IgD-negative memory B cell (primary cell): Measurements from ENCODE around the gene DHRS12. TPM values are rescaled to one million over a fixed set of nuclear protein-coding genes. Genes with fewer than 3 reads are reported as not detected.

Source experiments
- H3K27ac Mint-ChIP-seq, 3 donors: one replicate each; pipeline ENCODE4 v1.8.0; 2020 to 2022; ENCODE audit warnings: mild to moderate bottlenecking in 3 of 3, mixed read lengths in 3 of 3, moderate library complexity in 1 of 3
- H3K27me3 Mint-ChIP-seq: one replicate; pipeline ENCODE4 v1.8.0; 2021; ENCODE audit warnings: mixed read lengths
- H3K36me3 Mint-ChIP-seq: one replicate; pipeline ENCODE4 v1.8.0; 2020; ENCODE audit warnings: mild to moderate bottlenecking, mixed read lengths
- H3K4me1 Mint-ChIP-seq, 3 donors: one replicate each; pipeline ENCODE4 v1.8.0; 2020 to 2022; ENCODE audit warnings: mixed read lengths in 3 of 3, mild to moderate bottlenecking in 1 of 3
- H3K4me3 Mint-ChIP-seq, 4 donors: one replicate each; pipeline ENCODE4 v1.8.0; 2020 to 2022; ENCODE audit warnings: mild to moderate bottlenecking in 4 of 4, mixed read lengths in 4 of 4, moderate library complexity in 3 of 4
- H3K9me3 Mint-ChIP-seq, 3 donors: one replicate each; pipeline ENCODE4 v1.8.0; 2020 to 2021; ENCODE audit warnings: mixed read lengths in 3 of 3, mild to moderate bottlenecking in 1 of 3
- polyA plus RNA-seq: library from polyadenylated mRNA; unstranded; fragments of 300-500 nt; fragmentation: Illumina TruSeq; gene quantifications from one replicate; pipeline ENCODE4 v1.2.3, GENCODE V29; 2021

DHRS12 gene
- polyA plus RNA-seq, 1 donor from 2014 or later = 22.0 TPM

- H3K9me3 Mint-ChIP-seq = no peaks in the 10 kb centered on the region
- no peaks in the 10 kb centered on the region for H3K36me3 Mint-ChIP-seq
- H3K4me1 Mint-ChIP-seq = peaks cover 9 to 12% (median 9%) of the 10 kb centered on the region in 3 donors
- H3K27me3 Mint-ChIP-seq = no peaks in the 10 kb centered on the region
- peak overlapping the region in 1 of 4 donors; percentile 71 for H3K4me3 Mint-ChIP-seq
- peak overlapping the region in 1 of 3 donors; percentile 74 for H3K27ac Mint-ChIP-seq
These were observed 32.4 kb downstream of the DHRS12 start for GRCh38 chr13:51771418-51772104.

- Mint-ChIP-seq H3K27me3 (no peaks in the 10 kb centered on the region), H3K9me3 (no peaks in the 10 kb centered on the region), H3K4me1 (peaks cover 9 to 12% (median 9%) of the 10 kb centered on the region in 3 donors), H3K36me3 (no peaks in the 10 kb centered on the region), H3K27ac (peak overlapping the region in 2 of 3 donors; percentile 14 to 74), H3K4me3 (peak overlapping the region in 1 of 4 donors; percentile 71)
These were observed 33.1 kb downstream of the DHRS12 start for GRCh38 chr13:51770681-51771417.

GRCh38 chr13:51770160-51770559 is 33.8 kb downstream of the DHRS12 start:
- H3K4me1 Mint-ChIP-seq = peaks cover 9 to 14% (median 12%) of the 10 kb centered on the region in 3 donors
- H3K27me3 Mint-ChIP-seq = no peaks in the 10 kb centered on the region
- no peaks in the 10 kb centered on the region for H3K9me3 Mint-ChIP-seq

GRCh38 chr13:51769455-51770127 is 34.4 kb downstream of the DHRS12 start:
- H3K27ac Mint-ChIP-seq = peak overlapping the region in 1 of 3 donors; percentile 39
- H3K9me3 Mint-ChIP-seq = no peaks in the 10 kb centered on the region
- H3K4me1 Mint-ChIP-seq = peaks cover 14 to 19% (median 15%) of the 10 kb centered on the region in 3 donors
- H3K4me3 Mint-ChIP-seq = peak overlapping the region in 1 of 4 donors; percentile 47
- H3K36me3 Mint-ChIP-seq = no peaks in the 10 kb centered on the region
- H3K27me3 Mint-ChIP-seq = no peaks in the 10 kb centered on the region

More at GRCh38 chr13:51770160-51770559, 33.8 kb downstream of the DHRS12 start:
- H3K27ac Mint-ChIP-seq = peak overlapping the region in 1 of 3 donors; percentile 14
- no peak overlapping the region for H3K4me3 Mint-ChIP-seq
- H3K36me3 Mint-ChIP-seq = no peaks in the 10 kb centered on the region

GRCh38 chr13:51768976-51769375 is 35.0 kb downstream of the DHRS12 start:
- Mint-ChIP-seq H3K36me3 (no peaks in the 10 kb centered on the region), H3K9me3 (no peaks in the 10 kb centered on the region), H3K4me3 (no peak overlapping the region), H3K27ac (no peak overlapping the region), H3K27me3 (no peaks in the 10 kb centered on the region), H3K4me1 (peaks cover 19 to 25% (median 21%) of the 10 kb centered on the region in 3 donors)

- peaks cover 21 to 27% (median 23%) of the 10 kb centered on the region in 3 donors for H3K4me1 Mint-ChIP-seq
- H3K27me3 Mint-ChIP-seq = no peaks in the 10 kb centered on the region
- no peaks in the 10 kb centered on the region for H3K36me3 Mint-ChIP-seq
- no peaks in the 10 kb centered on the region for H3K9me3 Mint-ChIP-seq
- peak overlapping the region in 1 of 3 donors; percentile 55 for H3K27ac Mint-ChIP-seq
- H3K4me3 Mint-ChIP-seq = no peak overlapping the region
These were observed 35.5 kb downstream of the DHRS12 start for GRCh38 chr13:51768378-51768921.

- H3K27ac Mint-ChIP-seq = no peak overlapping the region
- no peak overlapping the region for H3K4me3 Mint-ChIP-seq
- peaks cover 2% of the 10 kb centered on the region for H3K36me3 Mint-ChIP-seq
These were observed 36.9 kb downstream of the DHRS12 start for GRCh38 chr13:51767100-51767499.

GRCh38 chr13:51765142-51765515 is 38.8 kb downstream of the DHRS12 start:
- peaks cover 2% of the 10 kb centered on the region for H3K36me3 Mint-ChIP-seq
- H3K27me3 Mint-ChIP-seq = no peaks in the 10 kb centered on the region
- peak overlapping the region in 2 of 3 donors; percentile 67 to 89 for H3K27ac Mint-ChIP-seq
- peak overlapping the region in 3 of 4 donors; percentile 51 to 80 (median 60) for H3K4me3 Mint-ChIP-seq
- no peaks in the 10 kb centered on the region for H3K9me3 Mint-ChIP-seq
- peaks cover 18 to 24% (median 22%) of the 10 kb centered on the region in 3 donors for H3K4me1 Mint-ChIP-seq

More at GRCh38 chr13:51767100-51767499, 36.9 kb downstream of the DHRS12 start:
- peaks cover 27 to 34% (median 34%) of the 10 kb centered on the region in 3 donors for H3K4me1 Mint-ChIP-seq
- H3K9me3 Mint-ChIP-seq = no peaks in the 10 kb centered on the region
- no peaks in the 10 kb centered on the region for H3K27me3 Mint-ChIP-seq

- Mint-ChIP-seq H3K36me3 (peaks cover 8% of the 10 kb centered on the region), H3K9me3 (no peaks in the 10 kb centered on the region), H3K27ac (peak overlapping the region; percentile 9 to 89 (median 67)), H3K4me1 (peaks cover 18 to 24% (median 22%) of the 10 kb centered on the region in 3 donors), H3K27me3 (no peaks in the 10 kb centered on the region), H3K4me3 (peak overlapping the region in 3 of 4 donors; percentile 45 to 80 (median 54))
These were observed 39.5 kb downstream of the DHRS12 start for GRCh38 chr13:51764184-51765141.

- Mint-ChIP-seq H3K4me1 (peaks cover 18 to 24% (median 22%) of the 10 kb centered on the region in 3 donors), H3K27me3 (no peaks in the 10 kb centered on the region), H3K4me3 (peak overlapping the region in 2 of 4 donors; percentile 19 to 63), H3K36me3 (peaks cover 11% of the 10 kb centered on the region), H3K9me3 (no peaks in the 10 kb centered on the region), H3K27ac (peak overlapping the region in 2 of 3 donors; percentile 81 to 84)
These were observed 40.5 kb downstream of the DHRS12 start for GRCh38 chr13:51763486-51763885.

- peaks cover 16% of the 10 kb centered on the region for H3K36me3 Mint-ChIP-seq
- H3K4me1 Mint-ChIP-seq = peaks cover 18 to 24% (median 22%) of the 10 kb centered on the region in 3 donors
- peak overlapping the region in 2 of 3 donors; percentile 13 to 47 for H3K27ac Mint-ChIP-seq
- no peaks in the 10 kb centered on the region for H3K9me3 Mint-ChIP-seq
- H3K4me3 Mint-ChIP-seq = no peak overlapping the region
- no peaks in the 10 kb centered on the region for H3K27me3 Mint-ChIP-seq
These were observed 42.2 kb downstream of the DHRS12 start for GRCh38 chr13:51761643-51762350.

GRCh38 chr13:51760592-51760991 is 43.4 kb downstream of the DHRS12 start:
- Mint-ChIP-seq H3K36me3 (peaks cover 18% of the 10 kb centered on the region), H3K4me3 (no peak overlapping the region), H3K27me3 (no peaks in the 10 kb centered on the region), H3K9me3 (no peaks in the 10 kb centered on the region), H3K4me1 (peaks cover 18 to 24% (median 22%) of the 10 kb centered on the region in 3 donors), H3K27ac (peak overlapping the region in 1 of 3 donors; percentile 33)

- no peaks in the 10 kb centered on the region for H3K27me3 Mint-ChIP-seq
- H3K4me3 Mint-ChIP-seq = no peak overlapping the region
- H3K36me3 Mint-ChIP-seq = peaks cover 22% of the 10 kb centered on the region
- H3K27ac Mint-ChIP-seq = peak overlapping the region in 1 of 3 donors; percentile 50
- no peaks in the 10 kb centered on the region for H3K9me3 Mint-ChIP-seq
- H3K4me1 Mint-ChIP-seq = peaks cover 10 to 16% (median 11%) of the 10 kb centered on the region in 3 donors
These were observed 44.7 kb downstream of the DHRS12 start for GRCh38 chr13:51759240-51759639.
